Measurements from ENCODE around the gene CD9. TPM values are rescaled to one million over a fixed set of nuclear protein-coding genes. Genes with fewer than 3 reads are reported as not detected.

Gene CD9
- polyA plus RNA-seq, 3 donors from 2014 or later: 2.1 to 9.8 (median 5.1) TPM

DNA sequence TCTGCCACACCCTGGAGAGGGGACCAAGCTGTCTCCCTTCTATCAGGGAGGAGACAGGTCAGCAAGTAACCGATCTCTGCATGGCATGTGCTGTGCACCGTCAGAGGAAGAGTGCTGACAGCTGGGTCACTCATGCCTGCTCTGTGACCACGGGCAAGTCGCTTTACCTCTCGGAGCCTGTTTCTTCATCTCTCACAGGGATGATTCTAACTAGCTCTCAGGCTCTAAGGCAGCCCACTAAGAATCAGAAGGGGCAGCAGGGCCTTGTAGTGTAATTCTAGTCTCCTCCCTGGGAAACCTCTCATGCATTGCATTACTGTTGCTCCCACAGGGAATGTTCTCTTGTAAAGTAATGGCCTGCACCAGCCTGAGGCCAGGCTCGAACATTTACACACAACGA, 11.9 kb downstream of the CD9 start:
- Mint-ChIP-seq H3K27ac (no peak overlapping the region), H3K27me3 (ENCODE audit: low read depth in 3 of 3) (peaks cover 0 to 13% (median 7%) of the 10 kb centered on the region in 3 donors), H3K36me3 (no peaks in the 10 kb centered on the region), H3K9me3 (no peaks in the 10 kb centered on the region), H3K4me1 (no peaks in the 10 kb centered on the region), H3K4me3 (no peak overlapping the region)
- no peak for DNase-seq

DNA sequence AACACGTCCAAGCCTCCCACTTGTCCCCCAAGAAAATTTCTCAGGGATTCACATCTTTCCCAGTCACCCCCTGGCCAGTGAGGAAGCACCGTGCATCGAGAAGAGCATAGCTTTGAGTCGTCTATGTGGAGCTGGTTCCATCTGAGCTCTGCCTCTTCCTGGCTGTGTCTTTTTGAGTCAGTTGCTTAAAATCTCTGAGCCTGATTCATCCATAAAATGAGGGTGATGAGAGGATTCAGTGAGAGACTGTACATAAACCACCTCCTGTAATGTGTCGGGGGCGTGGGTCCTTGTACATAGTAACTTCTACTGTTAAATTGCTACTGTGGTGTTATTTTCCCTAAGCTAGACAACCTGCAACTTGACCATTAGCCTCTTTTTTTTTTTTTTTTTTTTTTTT, 13.8 kb downstream of the CD9 start:
- no peaks in the 10 kb centered on the region for H3K4me1 Mint-ChIP-seq
- H3K27ac Mint-ChIP-seq: no peak overlapping the region
- DNase-seq: no peak
- H3K4me3 Mint-ChIP-seq: no peak overlapping the region
- H3K9me3 Mint-ChIP-seq: no peaks in the 10 kb centered on the region
- H3K27me3 Mint-ChIP-seq (ENCODE audit: low read depth in 3 of 3): peaks cover 0 to 18% (median 7%) of the 10 kb centered on the region in 3 donors
- no peaks in the 10 kb centered on the region for H3K36me3 Mint-ChIP-seq

DNA sequence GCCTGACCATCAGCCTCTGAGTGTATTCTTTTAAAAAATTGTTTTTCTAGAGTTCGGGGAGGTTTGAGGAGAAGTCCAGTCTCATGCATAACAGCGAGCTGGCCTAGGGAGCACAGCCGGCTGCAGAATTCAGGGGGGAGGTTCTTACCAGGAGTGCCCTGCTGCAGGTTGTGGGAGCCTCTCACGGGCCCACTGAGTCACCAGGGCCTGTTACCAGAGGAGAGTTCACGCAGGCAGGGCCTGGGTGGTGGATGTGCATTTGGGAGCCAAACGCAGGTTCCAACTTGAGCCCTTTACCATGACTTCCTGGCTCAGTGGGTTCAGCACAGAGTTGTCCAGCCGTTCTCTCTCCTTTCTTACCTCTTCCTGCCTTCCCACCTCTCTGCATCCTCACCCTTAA, 14.4 kb downstream of the CD9 start:
- H3K4me1 Mint-ChIP-seq: no peaks in the 10 kb centered on the region
- H3K36me3 Mint-ChIP-seq: no peaks in the 10 kb centered on the region
- no peak overlapping the region for H3K27ac Mint-ChIP-seq
- DNase-seq: no peak
- no peaks in the 10 kb centered on the region for H3K9me3 Mint-ChIP-seq
- H3K27me3 Mint-ChIP-seq (ENCODE audit: low read depth in 3 of 3): peaks cover 0 to 16% (median 8%) of the 10 kb centered on the region in 3 donors
- H3K4me3 Mint-ChIP-seq: no peak overlapping the region

DNA sequence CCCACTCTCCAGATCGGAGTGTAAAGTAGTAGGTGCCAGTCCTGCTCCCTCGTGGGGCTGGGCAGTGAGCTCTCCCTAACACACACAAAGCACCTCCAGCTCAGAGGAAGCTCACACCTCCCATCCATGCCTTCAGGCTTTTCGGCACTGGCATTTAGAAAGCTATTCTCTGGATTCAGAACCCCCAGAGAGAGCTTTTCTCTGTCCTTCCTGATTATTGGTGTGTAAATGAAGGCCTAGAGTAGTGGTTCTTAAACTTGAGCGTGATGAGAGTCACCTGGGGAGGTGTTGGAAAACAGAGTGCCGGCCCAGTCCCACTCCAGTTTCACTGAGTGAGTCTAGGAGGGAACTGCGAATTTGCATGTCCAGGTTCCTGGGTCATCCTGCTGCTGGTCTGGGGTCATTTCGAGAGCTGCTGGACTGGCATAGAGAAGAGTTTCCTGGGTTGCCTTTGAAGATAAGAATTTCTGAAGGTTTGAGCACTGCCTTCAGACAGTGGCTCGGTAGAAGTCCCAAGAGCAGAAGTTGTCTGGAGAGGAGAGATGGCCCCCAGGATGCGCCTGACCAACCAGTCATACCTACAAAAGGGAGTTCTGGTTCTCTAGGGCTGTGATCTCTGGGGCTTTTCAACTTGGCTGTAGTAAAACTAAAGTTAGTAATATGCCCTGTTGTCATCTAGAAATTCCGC, 15.1 kb downstream of the CD9 start:
- H3K4me1 Mint-ChIP-seq: no peaks in the 10 kb centered on the region

DNA sequence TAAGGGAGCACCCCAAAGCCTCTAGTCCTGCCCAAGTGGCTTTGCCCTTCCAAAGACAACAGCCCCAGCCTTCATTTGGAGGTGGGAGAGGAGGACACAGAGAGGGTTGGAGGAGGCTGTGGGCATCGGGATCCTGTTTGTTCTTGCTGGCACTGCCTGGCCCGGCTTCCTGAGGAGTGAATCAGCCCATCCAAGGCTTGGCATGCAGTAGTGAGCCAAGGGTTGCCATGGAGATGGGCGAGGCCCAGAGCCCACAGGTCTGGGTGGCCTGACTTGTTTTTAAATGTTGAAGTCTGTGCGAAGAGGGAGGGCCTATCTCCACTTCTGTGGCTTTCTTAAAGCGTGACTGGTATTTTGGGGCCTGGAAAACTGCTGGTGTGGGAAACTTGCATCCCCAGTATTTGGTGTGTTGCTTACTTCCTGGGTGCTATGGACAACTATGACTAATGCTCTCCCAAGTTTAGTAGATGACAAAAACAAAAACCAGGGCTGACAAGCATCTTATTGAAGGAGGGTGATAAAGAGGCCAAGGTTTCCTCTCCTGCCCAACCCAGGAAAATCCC, 15.8 kb downstream of the CD9 start:
- Mint-ChIP-seq H3K27me3 (ENCODE audit: low read depth in 3 of 3) (peaks cover 2 to 14% (median 4%) of the 10 kb centered on the region in 3 donors), H3K27ac (no peak overlapping the region), H3K9me3 (no peaks in the 10 kb centered on the region), H3K4me3 (no peak overlapping the region), H3K36me3 (no peaks in the 10 kb centered on the region), H3K4me1 (no peaks in the 10 kb centered on the region)
- DNase-seq: no peak

More for the DNA sequence above, 15.1 kb downstream of the CD9 start:
- H3K4me3 Mint-ChIP-seq: no peak overlapping the region
- H3K36me3 Mint-ChIP-seq: no peaks in the 10 kb centered on the region
- no peak for DNase-seq
- H3K27me3 Mint-ChIP-seq (ENCODE audit: low read depth in 3 of 3): peaks cover 2 to 14% (median 4%) of the 10 kb centered on the region in 3 donors
- H3K27ac Mint-ChIP-seq: no peak overlapping the region
- H3K9me3 Mint-ChIP-seq: no peaks in the 10 kb centered on the region

DNA sequence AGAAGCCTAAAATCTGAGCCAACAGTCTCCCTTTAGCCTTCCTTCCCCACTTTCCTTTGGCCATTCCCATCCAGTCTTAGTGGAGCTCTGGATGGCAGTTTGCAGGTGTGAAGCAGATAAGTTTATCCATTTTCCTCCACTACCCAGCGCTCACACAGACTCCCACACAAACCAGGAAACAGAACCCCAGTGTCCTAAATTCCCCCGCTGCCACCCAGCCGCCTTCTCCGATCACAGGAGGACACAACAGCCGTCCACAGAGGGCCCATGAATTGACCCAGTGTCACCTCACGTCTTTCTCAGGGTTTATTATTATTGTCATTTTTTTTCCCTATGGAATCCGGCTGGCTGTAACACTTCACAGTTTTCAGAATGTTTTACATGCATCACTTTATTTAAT, 16.4 kb downstream of the CD9 start:
- no peak for DNase-seq
- Mint-ChIP-seq H3K9me3 (no peaks in the 10 kb centered on the region), H3K27ac (no peak overlapping the region), H3K4me3 (no peak overlapping the region), H3K27me3 (ENCODE audit: low read depth in 3 of 3) (peaks cover 2 to 14% (median 4%) of the 10 kb centered on the region in 3 donors), H3K4me1 (no peaks in the 10 kb centered on the region), H3K36me3 (no peaks in the 10 kb centered on the region)

DNA sequence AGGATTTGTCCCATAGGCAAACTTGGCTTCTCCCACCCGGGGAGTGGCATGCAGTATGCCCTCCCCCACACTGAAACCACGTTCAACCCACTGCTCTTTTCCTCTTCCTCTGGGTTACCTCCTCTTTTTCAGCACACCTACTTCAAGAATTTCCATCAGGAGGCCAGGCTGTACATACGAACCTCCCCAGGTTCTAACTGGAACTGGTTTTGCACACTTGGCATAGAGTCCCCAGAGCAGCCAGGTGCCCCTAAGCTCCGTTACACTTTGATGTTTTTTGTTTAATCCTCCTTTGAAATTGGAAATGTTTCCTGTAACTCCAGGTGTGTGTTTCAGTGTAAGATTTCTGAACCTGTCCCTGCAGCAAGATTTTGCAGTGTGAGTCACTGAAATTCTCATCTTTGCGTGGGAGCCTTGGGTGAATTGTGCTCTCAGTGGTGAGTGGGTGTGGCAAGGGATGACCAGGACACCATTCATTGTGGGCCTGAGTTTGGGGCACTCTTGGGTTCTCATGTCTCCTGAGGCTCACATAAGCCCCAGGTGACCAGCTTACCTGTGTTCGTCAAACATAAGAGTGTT, 18.2 kb downstream of the CD9 start:
- H3K27ac Mint-ChIP-seq: no peak overlapping the region
- no peak for DNase-seq
- H3K36me3 Mint-ChIP-seq: no peaks in the 10 kb centered on the region
- H3K27me3 Mint-ChIP-seq (ENCODE audit: low read depth in 3 of 3): peaks cover 4 to 12% (median 7%) of the 10 kb centered on the region in 3 donors
- H3K4me1 Mint-ChIP-seq: no peaks in the 10 kb centered on the region
- H3K4me3 Mint-ChIP-seq: no peak overlapping the region
- no peaks in the 10 kb centered on the region for H3K9me3 Mint-ChIP-seq

DNA sequence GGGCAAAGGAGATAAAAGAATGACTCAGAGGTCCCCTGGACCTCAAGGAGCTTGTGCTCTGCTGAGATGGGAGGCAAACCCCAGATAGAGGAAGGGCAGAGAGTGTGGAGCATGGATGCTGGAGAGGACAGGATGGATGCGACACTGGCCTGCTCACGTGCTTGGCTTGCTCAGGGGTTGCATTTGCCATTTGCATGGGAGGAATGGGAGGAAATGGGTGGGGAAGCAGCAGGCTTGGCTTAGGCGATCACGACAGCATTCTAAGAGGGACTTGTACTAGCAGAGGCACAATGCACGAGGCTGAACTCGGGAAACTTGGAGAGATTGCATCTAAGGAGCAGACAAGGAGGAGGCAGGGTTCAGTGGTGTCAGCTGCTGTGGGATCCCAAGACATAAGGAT, 19.8 kb downstream of the CD9 start:
- Mint-ChIP-seq H3K36me3 (no peaks in the 10 kb centered on the region), H3K27me3 (ENCODE audit: low read depth in 3 of 3) (peaks cover 4 to 18% (median 7%) of the 10 kb centered on the region in 3 donors), H3K27ac (no peak overlapping the region), H3K4me1 (no peaks in the 10 kb centered on the region), H3K4me3 (no peak overlapping the region), H3K9me3 (no peaks in the 10 kb centered on the region)
- DNase-seq: no peak

DNA sequence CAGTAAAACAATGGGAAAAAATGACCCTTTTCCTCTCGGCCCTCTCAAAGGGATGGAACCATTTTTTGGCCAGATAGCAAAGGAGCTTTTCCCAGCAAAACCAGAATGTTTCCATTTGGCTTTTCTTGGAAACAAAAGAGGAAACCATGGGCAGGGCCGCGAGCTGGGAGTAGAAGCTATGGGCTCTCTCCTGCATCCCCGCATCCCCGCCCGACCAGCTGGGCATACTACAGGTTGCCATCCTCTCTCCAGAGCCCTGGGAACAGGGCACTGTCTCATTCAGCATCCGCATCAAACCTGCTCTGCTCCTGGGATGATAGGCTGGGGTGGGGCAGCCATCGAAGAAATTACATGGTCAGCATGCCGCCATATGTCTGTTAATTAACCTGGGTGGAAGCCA, 20.9 kb downstream of the CD9 start:
- Mint-ChIP-seq H3K36me3 (no peaks in the 10 kb centered on the region), H3K9me3 (no peaks in the 10 kb centered on the region), H3K27ac (no peak overlapping the region), H3K27me3 (ENCODE audit: low read depth in 3 of 3) (peaks cover 4 to 17% (median 7%) of the 10 kb centered on the region in 3 donors), H3K4me3 (no peak overlapping the region), H3K4me1 (no peaks in the 10 kb centered on the region)
- no peak for DNase-seq

DNA sequence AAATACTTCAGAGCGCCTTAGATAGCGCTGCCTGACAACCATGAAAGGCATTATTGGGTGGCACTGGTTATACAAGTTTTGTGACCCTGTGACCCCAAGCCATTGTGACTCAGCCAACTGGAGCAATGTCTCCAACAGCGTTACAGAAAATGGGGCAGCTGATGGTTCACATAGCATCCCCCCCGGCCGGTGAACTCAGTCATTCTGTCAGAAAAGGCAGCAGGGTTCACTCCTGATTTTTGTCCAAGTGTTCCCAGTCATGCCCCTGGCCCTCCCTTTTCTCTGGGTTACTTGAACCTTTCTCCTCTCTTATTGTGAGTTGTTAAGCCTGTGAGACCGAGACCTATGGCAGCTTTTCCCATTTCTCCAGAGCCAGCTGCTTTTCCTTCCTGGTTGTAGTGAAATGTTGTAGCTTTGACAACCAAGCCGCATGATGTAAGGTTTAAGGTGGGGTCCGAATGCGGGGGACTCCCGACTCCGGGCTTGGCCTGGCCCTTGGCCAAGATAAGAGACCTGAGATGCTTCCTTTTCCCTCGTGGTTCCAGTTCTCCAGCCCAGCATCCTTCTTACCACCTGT, 22.0 kb downstream of the CD9 start:
- H3K4me3 Mint-ChIP-seq: no peak overlapping the region
- no peaks in the 10 kb centered on the region for H3K36me3 Mint-ChIP-seq
- H3K9me3 Mint-ChIP-seq: no peaks in the 10 kb centered on the region
- no peaks in the 10 kb centered on the region for H3K4me1 Mint-ChIP-seq
- peaks cover 4 to 11% (median 7%) of the 10 kb centered on the region in 3 donors for H3K27me3 Mint-ChIP-seq (ENCODE audit: low read depth in 3 of 3)
- no peak for DNase-seq
- H3K27ac Mint-ChIP-seq: no peak overlapping the region

DNA sequence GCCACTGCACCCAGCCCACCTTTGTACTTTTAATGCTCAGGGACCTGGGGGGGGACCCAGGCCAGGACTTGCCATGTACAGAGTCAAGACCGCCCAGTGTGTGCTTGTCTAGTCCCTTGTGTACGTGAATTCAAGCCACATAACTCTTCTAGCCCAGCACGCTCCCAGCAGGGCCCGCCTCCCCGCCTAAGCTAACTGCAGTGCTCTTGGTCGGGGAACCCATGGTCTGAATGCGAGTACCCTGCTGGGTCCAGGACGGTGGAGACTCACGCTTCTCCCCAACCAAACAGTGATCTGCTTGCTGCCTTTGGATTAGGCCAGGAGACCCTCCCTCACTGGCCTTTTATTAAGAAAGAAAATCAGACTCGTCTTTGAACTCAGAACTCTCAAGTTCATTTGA, 23.3 kb downstream of the CD9 start:
- H3K4me1 Mint-ChIP-seq: no peaks in the 10 kb centered on the region
- no peak overlapping the region for H3K4me3 Mint-ChIP-seq
- no peak overlapping the region for H3K27ac Mint-ChIP-seq
- no peaks in the 10 kb centered on the region for H3K9me3 Mint-ChIP-seq
- peaks cover 4 to 7% (median 6%) of the 10 kb centered on the region in 3 donors for H3K27me3 Mint-ChIP-seq (ENCODE audit: low read depth in 3 of 3)
- no peak for DNase-seq
- H3K36me3 Mint-ChIP-seq: no peaks in the 10 kb centered on the region

DNA sequence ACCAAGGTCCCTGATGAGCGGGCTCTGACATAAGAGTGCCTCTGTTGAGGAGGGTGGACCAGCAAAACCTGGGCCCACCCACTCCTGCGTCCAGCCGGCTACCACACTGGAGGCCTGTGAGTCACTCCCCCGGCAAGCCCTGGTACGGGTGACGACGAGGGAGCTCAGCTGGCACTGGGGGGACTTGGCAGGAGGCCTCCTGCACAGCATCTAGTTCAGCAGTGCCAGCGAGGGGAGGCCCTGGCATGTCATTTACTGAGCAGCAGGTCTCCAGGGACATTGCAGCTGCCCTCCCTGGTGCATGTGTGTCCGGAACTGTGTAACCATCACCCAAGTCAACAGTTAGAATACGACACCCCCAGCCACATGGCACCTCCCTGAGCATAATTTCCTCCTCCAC, 24.4 kb downstream of the CD9 start:
- DNase-seq: no peak
- H3K4me3 Mint-ChIP-seq: no peak overlapping the region
- H3K4me1 Mint-ChIP-seq: no peaks in the 10 kb centered on the region
- H3K27ac Mint-ChIP-seq: no peak overlapping the region
- H3K36me3 Mint-ChIP-seq: no peaks in the 10 kb centered on the region
- peaks cover 3 to 7% (median 6%) of the 10 kb centered on the region in 3 donors for H3K27me3 Mint-ChIP-seq (ENCODE audit: low read depth in 3 of 3)
- no peaks in the 10 kb centered on the region for H3K9me3 Mint-ChIP-seq

DNA sequence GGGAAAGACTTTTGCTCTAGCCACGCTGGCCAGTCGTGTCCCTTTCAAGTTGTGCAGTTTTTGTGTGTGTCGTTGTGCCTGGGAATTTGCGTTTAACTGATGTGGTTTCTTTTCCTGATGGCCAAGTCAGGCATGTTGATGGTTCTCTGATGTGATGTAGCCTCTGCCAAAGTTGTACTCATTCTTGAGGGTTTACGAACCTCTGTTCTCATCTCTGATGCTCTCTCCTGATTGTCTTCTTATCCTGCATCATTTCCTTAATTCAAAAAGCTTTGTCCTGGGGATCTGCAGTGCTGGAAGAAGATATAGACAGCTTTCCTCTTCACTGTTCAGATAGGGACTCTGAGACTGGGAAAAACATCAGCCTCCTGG, 25.4 kb downstream of the CD9 start:
- H3K4me3 Mint-ChIP-seq: no peak overlapping the region
- H3K27me3 Mint-ChIP-seq (ENCODE audit: low read depth in 3 of 3): peaks cover 4 to 8% (median 5%) of the 10 kb centered on the region in 3 donors
- peaks cover 7 to 8% of the 10 kb centered on the region in 2 donors for H3K4me1 Mint-ChIP-seq
- no peaks in the 10 kb centered on the region for H3K9me3 Mint-ChIP-seq
- no peaks in the 10 kb centered on the region for H3K36me3 Mint-ChIP-seq
- no peak overlapping the region for H3K27ac Mint-ChIP-seq
- no peak for DNase-seq

DNA sequence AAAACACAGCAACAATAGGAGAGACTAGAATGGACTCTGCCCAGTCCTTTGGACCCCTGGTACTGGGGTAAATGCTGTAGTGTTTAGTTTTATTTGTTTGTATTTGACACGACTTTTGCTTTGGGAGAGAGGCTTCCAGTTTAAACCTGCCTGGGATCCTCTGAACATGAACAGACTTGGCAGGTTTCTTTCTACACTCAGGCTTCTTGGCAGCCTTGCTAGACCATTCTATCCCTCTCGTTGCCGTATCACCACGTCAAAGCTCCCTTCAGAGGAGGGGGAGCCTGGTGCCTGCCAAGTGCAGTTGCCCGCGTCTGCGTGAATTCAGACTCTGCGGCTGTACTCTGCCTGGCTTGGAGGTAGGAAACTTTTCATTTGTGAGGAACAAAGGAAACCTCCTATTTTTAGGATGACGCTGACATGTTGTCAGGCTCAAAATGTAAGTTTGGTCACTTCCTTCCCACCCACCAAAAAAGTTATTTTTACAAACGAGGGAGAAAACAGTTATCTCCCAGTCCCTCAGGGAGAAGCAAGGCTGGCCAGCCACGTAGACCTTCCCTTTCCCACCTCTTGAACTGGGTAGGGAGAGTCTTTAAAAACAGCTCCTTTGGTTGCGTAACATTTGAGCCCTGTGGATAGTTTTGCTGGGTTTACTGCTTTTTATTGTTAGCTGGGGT, 25.9 kb downstream of the CD9 start:
- H3K9me3 Mint-ChIP-seq: no peaks in the 10 kb centered on the region
- DNase-seq: no peak
- H3K36me3 Mint-ChIP-seq: no peaks in the 10 kb centered on the region
- no peak overlapping the region for H3K27ac Mint-ChIP-seq
- H3K4me3 Mint-ChIP-seq: no peak overlapping the region
- peaks cover 12 to 13% of the 10 kb centered on the region in 2 donors for H3K4me1 Mint-ChIP-seq
- peaks cover 8 to 12% (median 9%) of the 10 kb centered on the region in 3 donors for H3K27me3 Mint-ChIP-seq (ENCODE audit: low read depth in 3 of 3)

Measured in immature natural killer cell (primary cell).